H54 (cell line): ENCODE data around the gene TASP1.

Experiments used
- DNase-seq: peaks from one replicate; pipeline ENCODE4 v3.0.0; 2011; ENCODE audit warnings: low spot score, mixed read lengths; ENCODE audit not compliant: insufficient read length
- FAIRE-seq: peaks from 3 replicates; lab custom pipeline; 2011; peaks lifted over from hg19 to GRCh38; lab: Jason Lieb, UNC
- POLR2A ChIP-seq: IDR thresholded peaks from 2 replicates; pipeline ENCODE4 v1.6.1; 2011; ENCODE audit warnings: low read depth, mild to moderate bottlenecking, low read length

TASP1 gene

GRCh38 chr20:13349235-13349604 is 289.5 kb downstream of the TASP1 start:
- no peak for TF ChIP-seq POLR2A
- FAIRE-seq (no peak), DNase-seq (no peak)

GRCh38 chr20:13348311-13349234 is 290.2 kb downstream of the TASP1 start:
- no peak for DNase-seq
- no peak for TF ChIP-seq POLR2A
- no peak for FAIRE-seq

- DNase-seq (no peak), FAIRE-seq (no peak)
- TF ChIP-seq POLR2A = no peak
Observed at GRCh38 chr20:13344671-13345070, 294.1 kb downstream of the TASP1 start.

- TF ChIP-seq POLR2A = no peak
- FAIRE-seq (no peak), DNase-seq (no peak)
Observed at GRCh38 chr20:13342469-13343242, 296.1 kb downstream of the TASP1 start.

- FAIRE-seq = no peak
- TF ChIP-seq POLR2A = no peak
- no peak for DNase-seq
Observed at GRCh38 chr20:13341737-13342393, 296.9 kb downstream of the TASP1 start.

GRCh38 chr20:13340088-13340487 is 298.6 kb downstream of the TASP1 start:
- FAIRE-seq (no peak), DNase-seq (no peak)
- no peak for TF ChIP-seq POLR2A
